HepG2 (cell line): ENCODE measurements around the gene PNPLA1. TPM values are rescaled to one million over a fixed set of nuclear protein-coding genes. Genes with fewer than 3 reads are reported as not detected.
A peak's percentile ranks its signal among the peaks of the same experiment; 100 is the strongest.

Source experiments
- FOXC1 ChIP-seq: sonication (generic); formaldehyde crosslinking; IDR thresholded peaks from 2 replicates; pipeline ENCODE4 v1.8.0; 2022; ENCODE audit warnings: mild to moderate bottlenecking, missing genetic modification reagents, borderline replicate concordance
- HDAC1 ChIP-seq: sonication (generic); formaldehyde crosslinking; IDR thresholded peaks from 2 replicates; pipeline ENCODE4 v1.5.1; 2020; ENCODE audit warnings: mild to moderate bottlenecking, missing genetic modification reagents
- KDM2A ChIP-seq: sonication (generic); formaldehyde crosslinking; IDR thresholded peaks from 2 replicates; pipeline ENCODE4 v1.4.0; 2020; ENCODE audit warnings: low read depth, missing genetic modification reagents, borderline replicate concordance
- MAFG ChIP-seq: sonication (generic); formaldehyde crosslinking; IDR thresholded peaks from 2 replicates; pipeline ENCODE4 v1.5.1; 2020; ENCODE audit warnings: mild to moderate bottlenecking, missing genetic modification reagents
- MAZ ChIP-seq, 2 experiments: sonication (generic) in 1 of 2; formaldehyde crosslinking in 1 of 2; IDR thresholded peaks; 2 replicates each; pipeline versions ENCODE4 v1.5.0 to v1.6.1; 2012 to 2020; ENCODE audit warnings: low read depth in 2 of 2, mild to moderate bottlenecking in 2 of 2, borderline replicate concordance in 1 of 2, improper control_type of control experiment in 1 of 2, low read length in 1 of 2, missing genetic modification reagents in 1 of 2, moderate library complexity in 1 of 2
- MBNL3 ChIP-seq: fragments of 250-450 bp; sonication (Bioruptor Pico); conservative IDR thresholded peaks from 2 replicates; pipeline ENCODE4 v1.8.0; 2022; ENCODE audit warnings: mild to moderate bottlenecking, inconsistent platforms
- MED1 ChIP-seq: sonication (generic); formaldehyde crosslinking; IDR thresholded peaks from 2 replicates; pipeline ENCODE4 v1.4.0; 2020; ENCODE audit warnings: missing genetic modification reagents
- MTF2 ChIP-seq: sonication (generic); formaldehyde crosslinking; IDR thresholded peaks from 2 replicates; pipeline ENCODE4 v1.5.0; 2020; ENCODE audit warnings: missing genetic modification reagents, borderline replicate concordance
- MXD1 ChIP-seq: sonication (generic); formaldehyde crosslinking; IDR thresholded peaks from 2 replicates; pipeline ENCODE4 v1.4.0; 2020; ENCODE audit warnings: mild to moderate bottlenecking, missing genetic modification reagents
- PPARG ChIP-seq: conservative IDR thresholded peaks from 2 replicates; pipeline ENCODE4 v1.6.1; 2016; ENCODE audit warnings: missing biosample characterization, missing genetic modification reagents
- SOX5 ChIP-seq: IDR thresholded peaks from 2 replicates; pipeline ENCODE4 v1.6.1; 2016; ENCODE audit warnings: borderline replicate concordance
- TFAP4 ChIP-seq: sonication (generic); IDR thresholded peaks from 2 replicates; pipeline ENCODE4 v1.6.1; 2016; ENCODE audit warnings: low read depth, borderline replicate concordance
- ZBTB14 ChIP-seq: sonication (generic); formaldehyde crosslinking; IDR thresholded peaks from 2 replicates; pipeline ENCODE4 v1.4.0; 2020; ENCODE audit warnings: missing genetic modification reagents
- ZNF142 ChIP-seq: sonication (generic); formaldehyde crosslinking; IDR thresholded peaks from 2 replicates; pipeline ENCODE4 v1.4.0; 2020; ENCODE audit warnings: missing genetic modification reagents
- ZNF234 ChIP-seq: sonication (generic); formaldehyde crosslinking; conservative IDR thresholded peaks from 2 replicates; pipeline ENCODE4 v1.5.1; 2020; ENCODE audit warnings: mild to moderate bottlenecking, missing genetic modification reagents
- ZNF275 ChIP-seq: sonication (generic); formaldehyde crosslinking; IDR thresholded peaks from 2 replicates; pipeline ENCODE4 v1.8.0; 2022; ENCODE audit warnings: missing genetic modification reagents, mild to moderate bottlenecking, inconsistent platforms, borderline replicate concordance
- ZNF607 ChIP-seq: sonication (generic); formaldehyde crosslinking; IDR thresholded peaks from 2 replicates; pipeline ENCODE4 v1.5.1; 2020; ENCODE audit warnings: missing genetic modification reagents, mild to moderate bottlenecking, borderline replicate concordance
- ZNF83 ChIP-seq: sonication (generic); formaldehyde crosslinking; IDR thresholded peaks from 2 replicates; pipeline ENCODE4 v1.4.0; 2020; ENCODE audit warnings: missing genetic modification reagents, mild to moderate bottlenecking, borderline replicate concordance
- ZSCAN21 ChIP-seq: sonication (generic); formaldehyde crosslinking; IDR thresholded peaks from 2 replicates; pipeline ENCODE4 v1.8.0; 2022; ENCODE audit warnings: mild to moderate bottlenecking, missing genetic modification reagents, moderate library complexity, borderline replicate concordance
- polyA plus RNA-seq, 8 experiments: library from polyadenylated mRNA; depleted of rRNA in 3 of 8; stranded (reverse) in 7 of 8; unstranded in 1 of 8; fragments of >200 nt; fragmentation: Illumina TruSeq in 4 of 8; extraction: Trizol in 4 of 8; gene quantifications; 2 replicates each; pipeline versions ENCODE4 v1.2.1 to v1.2.3, GENCODE V29; 2011 to 2016; ENCODE audit warnings: low read depth in 4 of 8, missing spikeins in 1 of 8, mixed read lengths in 1 of 8; ENCODE audit not compliant: insufficient read depth in 1 of 8
- total RNA-seq, 5 experiments: library from RNA; depleted of rRNA; stranded (reverse); fragments of >200 nt; fragmentation: Illumina TruSeq; extraction: Trizol; gene quantifications; 2 replicates each; pipeline ENCODE4 v1.2.3, GENCODE V29; 2016; ENCODE audit warnings: low read depth in 1 of 5

Gene PNPLA1
- total and polyA plus RNA-seq, 2 of the 13 experiments (the other 11 are each of a cell fraction or from before 2014, with no cell fraction given): not detected

- TF ChIP-seq PPARG (CRISPR knock-in tag) (no peak), FOXC1 (0 out of 2 replicates have a peak, but pooled peaks have one; percentile 43), TFAP4 (peak; percentile 69; the same call in 1 of the 2 replicates), MBNL3 (CRISPR knock-in tag) (no peak), SOX5 (CRISPR knock-in tag) (peak; percentile 25; the same call in 1 of the 2 replicates), ZNF275 (CRISPR knock-in tag) (no peak), ZNF142 (peak; percentile 30; the same call in 1 of the 2 replicates), HDAC1 (0 out of 2 replicates have a peak, but pooled peaks have one; percentile 36), ZNF607 (CRISPR knock-in tag) (no peak), KDM2A (CRISPR knock-in tag) (peak; percentile 14; the same call in 1 of the 2 replicates), ZNF83 (CRISPR knock-in tag) (no peak), MAFG (CRISPR knock-in tag) (no peak), MED1 (CRISPR knock-in tag) (0 out of 2 replicates have a peak, but pooled peaks have one; percentile 4), MXD1 (CRISPR knock-in tag) (no peak), ZSCAN21 (CRISPR knock-in tag) (no peak), ZNF234 (CRISPR knock-in tag) (no peak), MAZ (IDR thresholded peaks at IDR 0.05; ENCODE audit: borderline replicate concordance, low read depth, low read length) (no peak), MAZ (CRISPR knock-in tag; IDR thresholded peaks at IDR 0.05; ENCODE audit: low read depth) (no peak), MTF2 (CRISPR knock-in tag) (no peak), ZBTB14 (no peak)
These were observed 65.1 kb downstream of the PNPLA1 start (continued) for GRCh38 chr6:36334832-36335459.
